ENCODE data around the gene ATP6V0C. TPM values are rescaled to one million over a fixed set of nuclear protein-coding genes. Genes with fewer than 3 reads are reported as not detected.

The ATP6V0C gene
- total RNA-seq, 1 donor from 2014 or later: 129 TPM

DNA sequence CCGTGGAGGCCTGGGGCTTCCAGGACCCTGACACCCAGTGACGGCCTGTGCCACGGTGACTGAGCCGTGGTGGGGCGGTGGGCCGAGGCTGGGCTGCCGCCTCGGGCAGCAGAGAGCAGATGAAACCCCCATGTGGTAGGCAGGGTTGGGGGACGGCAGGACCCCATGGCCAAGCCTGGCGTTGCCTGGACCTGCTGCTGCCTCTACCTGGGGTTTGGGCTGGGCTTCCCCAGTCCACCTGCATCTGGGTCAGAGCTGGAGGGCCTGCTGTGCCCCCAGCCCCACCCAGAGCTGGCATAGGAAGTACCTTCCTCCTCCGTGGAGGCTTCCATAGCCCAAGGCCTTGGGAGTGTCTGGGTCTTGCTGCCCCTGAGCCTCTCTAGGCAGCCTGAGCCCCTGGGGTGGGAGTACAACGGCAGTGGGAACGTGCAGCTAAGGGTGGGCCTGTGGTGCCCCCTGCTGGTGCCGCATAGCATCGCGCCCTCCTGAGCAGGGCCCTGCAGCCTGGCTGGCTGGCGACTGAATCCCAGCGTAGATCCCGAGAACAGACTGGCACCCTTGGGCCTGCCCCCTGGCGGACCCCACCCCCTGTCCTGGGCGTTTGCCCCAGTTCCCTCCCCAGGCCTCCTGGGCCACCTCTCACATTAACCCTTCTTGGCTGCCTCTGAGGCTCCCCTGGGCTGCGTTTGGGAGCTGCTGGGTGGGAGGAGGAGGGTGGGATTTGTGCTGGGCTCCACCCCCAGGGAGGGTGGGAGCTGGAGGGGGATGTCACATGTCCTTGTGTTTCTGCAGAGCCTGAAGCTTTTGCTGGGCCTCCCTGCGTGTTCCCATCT, 12.6 kb upstream of the ATP6V0C start:
- DNase-seq (peak; percentile 91), ATAC-seq (ENCODE audit: poor library complexity) (peak; percentile 83)
- intact Hi-C loops (cut with DNase I): loop anchor here (5.0 kb wide), 1 partner anchor 159 kb away; the partner anchor contains the start of gene ABCA3

DNA sequence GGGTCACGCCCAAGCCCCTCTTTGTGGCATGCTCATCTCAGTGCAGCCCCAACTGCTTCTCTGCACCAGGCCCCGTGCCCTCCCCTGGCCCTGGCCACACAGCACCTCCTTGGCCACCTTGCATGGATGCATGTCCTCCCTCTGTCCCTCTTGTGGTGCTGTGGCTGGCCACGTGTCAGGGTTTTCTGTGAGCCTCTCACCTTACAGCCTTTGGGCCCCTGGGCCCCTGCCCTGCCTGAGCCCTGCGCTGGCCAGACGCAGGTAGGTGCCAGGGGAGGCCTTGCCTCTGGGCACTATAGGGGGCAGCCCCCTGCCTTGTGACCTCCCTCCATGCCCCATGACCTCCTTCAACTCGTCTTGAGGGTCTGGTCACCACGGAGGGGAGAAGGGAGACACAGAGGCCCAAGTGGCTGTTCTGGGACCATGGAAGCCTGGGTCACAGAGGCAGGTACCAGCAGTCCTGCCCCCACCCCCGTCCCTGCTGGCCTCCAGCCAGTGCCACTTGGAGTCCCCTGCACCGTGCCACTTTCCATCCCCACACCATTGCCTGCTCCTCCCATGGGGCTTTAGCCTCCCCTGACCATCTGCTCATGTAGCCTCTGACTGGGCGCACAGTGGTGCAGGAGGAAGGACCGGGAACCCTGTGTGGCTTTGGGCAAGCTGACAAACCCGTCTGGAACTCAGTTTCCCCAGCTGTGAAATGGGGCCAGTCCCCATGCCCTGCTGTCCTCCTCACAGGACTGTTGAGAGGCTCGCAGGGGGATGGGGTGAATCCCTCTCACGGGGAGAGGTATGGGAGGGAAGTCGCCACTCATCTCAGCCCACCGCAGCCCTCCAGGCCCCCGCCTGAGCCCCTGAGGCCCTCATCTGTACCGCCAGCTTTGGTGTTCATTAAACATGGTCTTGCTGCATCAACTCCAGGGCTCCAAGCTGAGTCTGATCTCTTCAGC, 11.5 kb upstream of the ATP6V0C start:
- intact Hi-C loops (cut with DNase I): loop anchor here (5.0 kb wide), 1 partner anchor 160 kb away; the partner anchor contains the start of gene ABCA3
- DNase-seq (no peak), ATAC-seq (ENCODE audit: poor library complexity) (no peak)

DNA sequence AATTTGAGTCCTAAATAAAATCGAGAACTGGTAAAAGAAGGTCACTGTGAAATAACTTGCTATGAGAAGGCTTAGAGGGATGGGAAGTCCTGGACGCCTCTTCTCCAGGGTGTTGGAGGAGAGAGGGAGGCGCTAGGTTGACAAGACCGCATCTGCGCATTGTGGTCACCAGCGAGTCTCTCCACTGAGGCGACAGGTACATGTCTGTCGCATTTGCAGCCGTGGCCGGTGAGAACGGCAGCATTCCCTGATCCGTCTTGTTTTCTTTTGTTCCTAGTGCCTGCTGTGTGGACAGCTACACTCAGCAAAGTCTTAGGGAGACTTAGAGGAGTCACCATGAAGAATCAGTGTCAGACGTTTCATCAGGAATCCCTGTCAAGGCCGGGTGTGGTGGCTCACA, 8.1 kb upstream of the ATP6V0C start:
- ATAC-seq (ENCODE audit: poor library complexity) (no peak), DNase-seq (no peak)
- intact Hi-C loops (cut with DNase I): no loop called here

DNA sequence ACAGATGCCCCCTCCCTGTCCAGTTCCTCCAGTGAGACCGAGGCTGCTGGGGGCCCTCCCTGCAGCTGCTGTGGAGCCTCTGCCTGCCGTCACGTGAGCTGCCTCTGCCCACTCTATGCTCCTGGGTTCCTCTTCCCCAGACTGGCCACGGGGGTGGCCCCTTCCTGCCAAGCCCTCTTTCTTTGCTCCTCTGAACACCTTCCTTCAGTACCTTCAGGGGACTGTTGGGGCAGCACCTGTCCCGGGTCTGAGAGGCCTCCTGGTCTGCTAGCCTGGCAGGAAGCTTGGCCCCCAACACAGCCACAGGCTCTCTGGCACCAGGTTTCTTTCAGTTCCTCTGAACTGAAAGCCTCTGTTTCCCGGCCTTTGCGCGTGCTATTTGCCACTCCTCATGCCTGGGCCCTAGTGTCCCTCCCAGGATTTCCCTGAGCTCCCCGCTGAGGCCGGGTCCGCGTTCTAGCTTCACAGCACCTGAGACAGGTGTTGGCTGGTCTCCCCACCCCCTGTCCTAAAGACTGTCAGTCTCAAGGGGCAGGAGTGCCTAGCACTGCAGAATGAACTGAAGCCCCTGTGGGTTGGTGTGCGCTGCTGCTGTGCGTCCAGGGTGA, 6.6 kb upstream of the ATP6V0C start:
- ATAC-seq (ENCODE audit: poor library complexity) (peak; percentile 53), DNase-seq (peak; percentile 66)
- intact Hi-C loops (cut with DNase I): no loop called here

DNA sequence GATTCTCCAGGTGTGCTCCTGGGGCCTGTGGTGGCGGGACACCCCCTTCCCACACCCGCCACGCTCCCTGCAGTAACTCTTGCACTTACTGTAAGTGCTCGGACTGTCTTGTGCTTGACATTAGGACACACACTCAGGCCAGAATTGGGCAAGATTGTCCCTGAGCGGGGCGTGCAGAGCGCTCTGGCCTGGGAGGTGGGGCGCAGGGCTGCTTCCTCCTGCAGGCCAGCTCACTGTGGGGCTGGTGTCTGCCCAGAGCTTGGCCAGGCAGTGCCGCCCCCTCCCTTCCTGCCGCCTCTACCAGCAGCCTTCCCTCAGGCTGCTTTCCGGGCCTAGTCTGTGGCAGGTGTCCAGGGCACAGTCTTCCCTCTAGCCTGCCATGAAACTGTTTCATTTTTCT, 6.1 kb upstream of the ATP6V0C start:
- DNase-seq (peak; percentile 83), ATAC-seq (ENCODE audit: poor library complexity) (peak; percentile 46)
- intact Hi-C loops (cut with DNase I): no loop called here

DNA sequence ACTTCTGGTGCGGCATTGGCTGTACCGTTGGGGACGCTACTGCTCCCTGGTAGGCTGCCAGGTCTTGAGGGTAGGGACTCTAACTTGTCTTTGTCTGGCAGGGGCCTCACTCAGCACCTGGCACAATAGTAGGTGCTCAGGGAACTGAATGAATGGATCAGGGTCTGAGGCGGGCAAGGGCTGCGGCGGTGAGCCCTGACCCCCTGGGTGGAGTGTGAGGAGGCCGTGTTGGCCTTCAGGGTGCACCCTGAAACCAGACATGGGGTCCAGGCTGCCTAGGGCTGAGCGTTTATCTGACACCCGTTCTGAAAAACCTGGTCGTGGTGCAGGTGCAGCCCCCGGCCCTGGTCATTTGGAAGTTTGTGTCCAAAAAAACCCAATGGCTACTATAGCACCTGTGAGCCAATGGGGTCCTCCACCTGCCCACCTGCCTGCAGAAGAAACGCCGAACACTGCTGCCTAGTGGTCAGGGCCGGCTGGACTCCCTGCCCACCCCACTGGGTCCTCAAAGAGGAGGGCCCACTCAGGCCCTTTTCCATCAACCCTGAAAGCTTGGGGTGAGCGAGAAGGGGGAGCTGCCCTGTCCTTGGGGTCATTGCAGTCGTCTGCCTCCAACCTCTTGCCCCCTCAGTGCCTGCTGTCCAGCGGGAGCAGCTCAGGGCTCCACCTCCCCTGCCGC, 4.9 kb upstream of the ATP6V0C start:
- ATAC-seq (ENCODE audit: poor library complexity) (no peak), DNase-seq (no peak)
- intact Hi-C loops (cut with DNase I): no loop called here

DNA sequence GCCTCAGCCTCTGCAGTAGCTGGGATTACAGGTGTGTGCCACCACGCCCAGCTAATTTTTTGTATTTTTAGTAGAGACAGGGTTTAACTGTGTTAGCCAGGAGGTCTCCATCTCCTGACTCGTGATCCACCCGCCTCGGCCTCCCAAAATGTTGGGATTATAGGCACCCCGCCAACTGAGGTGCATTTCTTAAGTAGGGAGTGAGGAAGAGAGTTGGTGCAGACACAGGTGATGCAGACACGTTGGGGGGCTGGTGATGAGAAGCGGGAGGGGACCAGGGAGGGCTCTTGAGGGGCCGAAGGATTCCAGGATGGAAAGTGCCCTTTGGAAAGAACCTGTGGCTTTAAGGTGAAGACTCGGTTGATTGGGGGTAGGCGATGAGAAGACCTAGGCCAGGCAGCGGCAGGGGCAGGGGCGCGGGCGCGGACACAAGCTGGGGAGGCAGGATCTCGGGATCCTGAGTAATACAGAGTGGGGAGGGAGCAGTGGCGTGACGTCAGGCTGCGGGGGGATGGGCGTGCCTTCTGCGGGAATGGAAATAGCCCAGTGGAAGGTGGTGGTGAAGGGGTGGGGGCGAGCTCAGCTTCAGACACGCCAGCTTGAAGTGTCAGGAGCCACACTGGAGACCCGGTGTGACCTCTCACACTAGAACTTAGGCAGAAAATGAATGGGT, 2.5 kb upstream of the ATP6V0C start:
- ATAC-seq (ENCODE audit: poor library complexity) (no peak), DNase-seq (peak; percentile 80)
- intact Hi-C loops (cut with DNase I): no loop called here

DNA sequence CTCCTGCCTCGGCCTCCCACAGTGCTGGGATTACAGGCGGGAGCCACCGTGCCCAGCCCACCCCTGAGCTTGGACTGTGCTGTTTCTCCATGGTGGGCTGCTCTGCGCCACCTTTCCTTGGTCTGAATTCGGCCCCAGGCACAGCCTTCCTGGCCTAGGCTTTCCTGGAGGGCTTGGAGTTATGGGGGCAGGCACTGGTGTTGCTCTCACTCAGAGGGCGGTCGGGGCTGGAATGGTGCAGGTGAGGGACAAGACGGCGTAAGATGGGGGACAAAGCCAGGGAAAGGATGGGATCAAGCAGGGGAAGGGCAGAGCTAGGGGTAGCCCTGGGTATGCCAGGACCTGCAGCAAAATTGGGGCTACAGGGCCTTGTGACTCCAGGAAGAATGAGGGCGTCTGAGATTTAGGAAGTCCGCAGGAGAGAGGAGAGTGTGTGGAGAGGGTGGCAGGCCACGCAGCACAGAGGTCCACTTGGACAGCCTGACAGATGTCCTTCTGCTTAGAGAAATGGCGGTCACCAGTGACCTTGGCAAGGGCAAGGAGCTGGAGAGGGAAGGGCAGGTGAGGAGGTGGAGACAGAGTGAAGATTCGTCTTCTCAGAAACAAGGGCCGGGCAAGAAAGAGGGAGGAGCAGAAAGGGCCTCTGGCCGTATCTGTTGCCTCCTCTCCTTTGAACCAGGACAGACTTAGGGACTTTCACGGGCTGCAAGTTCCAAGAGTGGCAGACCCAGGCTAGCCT, 1.6 kb upstream of the ATP6V0C start:
- no peak for DNase-seq
- intact Hi-C loops (cut with DNase I): no loop called here
- ATAC-seq (ENCODE audit: poor library complexity): no peak

DNA sequence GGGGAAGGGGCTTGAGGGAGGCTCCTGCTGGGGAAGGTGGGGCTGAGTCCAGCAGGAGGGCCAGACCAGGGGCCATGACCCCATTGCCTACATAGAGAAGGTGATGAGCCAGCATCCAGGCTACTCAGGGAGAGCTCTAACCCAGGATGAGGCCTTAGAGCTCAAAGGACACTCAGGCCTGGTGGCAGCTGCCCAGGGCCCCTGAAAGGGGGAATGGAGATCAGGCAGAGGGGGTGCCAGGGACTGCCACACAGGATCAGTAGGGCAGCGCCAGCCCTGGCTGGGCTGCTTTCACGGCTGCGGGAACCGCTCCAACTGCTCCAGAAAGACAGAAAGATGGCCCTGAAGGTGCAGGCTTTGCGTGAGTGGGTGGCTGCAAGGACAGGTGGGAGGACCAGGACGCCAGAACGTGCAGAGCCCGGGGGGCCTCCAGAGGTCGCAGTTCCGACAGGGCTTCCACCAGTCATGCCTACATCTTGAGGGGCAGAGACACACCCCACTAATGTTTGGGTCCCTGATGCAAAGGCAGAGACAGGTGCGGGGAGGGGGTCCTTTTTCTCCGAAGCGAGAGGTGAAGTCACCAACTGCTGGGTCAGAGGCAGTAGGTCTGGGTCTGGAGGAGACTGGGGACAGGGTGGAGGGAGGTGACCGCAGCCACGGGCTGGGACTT, 882 bp upstream of the ATP6V0C start:
- ATAC-seq (ENCODE audit: poor library complexity): no peak
- DNase-seq: peak; percentile 44
- intact Hi-C loops (cut with DNase I): no loop called here

DNA sequence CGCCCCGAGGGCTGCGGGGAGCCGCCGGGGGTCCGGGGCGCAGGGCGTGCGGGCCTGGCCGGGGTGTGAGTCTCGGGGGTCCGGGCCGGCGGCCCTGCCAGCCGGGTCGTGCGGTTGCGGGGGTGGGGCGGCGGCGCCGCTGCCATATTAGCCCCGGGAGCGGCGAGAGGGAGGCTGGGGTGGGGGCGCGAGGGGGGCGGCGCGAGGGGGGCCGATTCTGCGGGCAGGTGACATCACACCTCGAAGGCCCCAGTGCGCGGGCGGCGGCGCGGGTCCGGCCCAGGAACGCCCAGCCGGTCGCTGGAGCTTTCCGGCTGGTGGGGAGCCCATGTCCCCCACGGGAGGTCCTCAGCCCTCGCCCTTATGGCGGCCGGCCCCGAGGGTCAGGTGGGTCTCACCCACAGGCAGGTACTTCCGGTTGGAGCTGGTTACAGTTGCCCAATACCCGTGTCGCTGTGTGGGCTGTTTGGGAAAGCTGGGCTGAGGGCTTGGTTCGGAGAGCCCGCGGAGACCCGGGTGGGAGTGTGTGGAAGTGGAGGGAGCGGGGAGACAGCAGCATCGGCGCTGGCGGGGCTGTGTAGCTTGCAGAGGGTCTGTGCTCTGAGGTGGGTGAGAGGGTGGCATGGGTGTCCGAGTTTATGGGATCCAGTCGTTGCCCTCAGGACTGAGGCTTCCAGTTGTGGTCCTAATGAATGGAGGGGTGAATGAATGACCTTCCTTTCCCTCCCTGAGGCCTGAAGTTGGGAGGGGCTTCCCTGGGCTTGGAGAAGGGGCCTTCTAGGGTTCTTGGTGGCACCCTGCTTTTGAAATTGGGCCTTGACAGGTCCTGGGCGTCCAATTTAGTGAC, 804 bp downstream of the ATP6V0C start:
- ATAC-seq (ENCODE audit: poor library complexity) (no peak), DNase-seq (no peak)
- intact Hi-C loops (cut with DNase I): no loop called here

DNA sequence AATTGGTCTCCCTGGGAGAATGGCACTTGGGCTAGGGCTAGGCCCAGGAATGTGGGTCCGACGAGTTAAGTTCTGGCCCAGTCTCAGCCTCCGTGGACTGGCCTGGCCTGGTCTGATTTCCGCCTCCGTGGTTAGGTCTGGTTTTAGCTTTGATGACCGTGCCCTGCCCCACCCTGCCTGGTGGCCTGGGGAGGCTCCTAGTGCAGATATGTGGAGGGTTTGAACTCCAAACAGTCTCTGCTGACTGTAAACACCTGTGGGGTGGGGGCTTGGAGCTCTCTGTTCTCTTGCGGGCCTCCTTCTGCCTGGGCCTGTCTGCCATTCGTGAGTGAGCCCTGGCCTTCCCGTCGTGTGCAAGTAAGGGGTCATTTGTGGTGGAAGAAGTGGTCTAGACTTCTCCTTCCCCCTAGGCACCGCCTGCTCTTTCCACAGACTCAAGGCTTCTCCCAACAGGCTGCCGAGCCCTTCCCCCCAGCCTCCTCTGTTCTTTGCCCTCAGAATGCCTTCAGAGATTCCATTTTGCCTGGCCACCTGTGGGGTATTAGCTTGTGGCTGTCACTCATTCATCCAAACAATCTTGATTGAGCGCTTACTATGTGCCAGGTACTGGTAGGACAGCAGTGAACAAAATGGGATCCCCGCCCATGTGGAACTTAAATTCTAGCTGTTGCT, 1.6 kb downstream of the ATP6V0C start:
- intact Hi-C loops (cut with DNase I): no loop called here
- ATAC-seq (ENCODE audit: poor library complexity): no peak
- peak; percentile 44 for DNase-seq

DNA sequence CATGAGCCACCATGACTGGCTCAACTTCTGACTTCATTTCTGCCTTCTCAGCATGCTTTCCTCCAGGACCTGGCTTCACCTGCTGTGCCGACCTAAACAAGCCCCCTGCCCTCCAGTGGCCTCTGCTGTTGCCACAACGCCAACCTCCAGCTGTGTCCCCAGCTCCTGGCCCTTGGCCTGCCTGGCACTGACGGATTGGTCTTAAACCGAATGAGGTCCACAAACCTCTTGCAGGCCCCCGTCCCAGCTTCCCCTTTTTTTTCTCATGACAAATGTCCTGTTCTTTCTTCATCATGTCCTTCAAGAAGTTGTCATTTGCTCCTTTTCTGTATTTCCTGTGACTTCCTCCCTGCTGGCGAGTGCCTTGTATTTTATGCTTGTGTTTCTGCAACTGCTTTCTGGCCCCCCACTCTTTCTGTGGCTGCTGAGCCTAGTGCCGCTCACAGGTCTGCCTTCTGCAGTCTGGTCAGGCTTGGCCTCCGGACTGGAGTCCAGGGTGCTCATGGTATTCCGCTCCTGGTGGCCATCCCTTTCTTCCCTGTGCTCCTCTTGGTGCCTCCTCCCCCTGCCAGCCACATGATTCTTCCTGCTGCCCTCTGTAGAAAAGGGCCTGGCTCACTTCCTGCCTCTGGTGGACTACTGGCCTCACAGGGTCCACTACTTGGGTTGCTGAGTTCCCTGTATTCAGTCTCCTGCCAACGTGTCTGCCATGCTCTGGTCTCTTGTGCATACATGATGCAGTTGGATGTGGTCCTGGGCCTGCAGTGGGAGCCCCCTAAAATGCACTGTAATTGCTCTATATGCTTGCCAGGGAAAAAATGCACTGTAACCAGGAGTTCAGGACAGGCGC, 2.9 kb downstream of the ATP6V0C start:
- DNase-seq: peak; percentile 67
- intact Hi-C loops (cut with DNase I): no loop called here
- no peak for ATAC-seq (ENCODE audit: poor library complexity)

DNA sequence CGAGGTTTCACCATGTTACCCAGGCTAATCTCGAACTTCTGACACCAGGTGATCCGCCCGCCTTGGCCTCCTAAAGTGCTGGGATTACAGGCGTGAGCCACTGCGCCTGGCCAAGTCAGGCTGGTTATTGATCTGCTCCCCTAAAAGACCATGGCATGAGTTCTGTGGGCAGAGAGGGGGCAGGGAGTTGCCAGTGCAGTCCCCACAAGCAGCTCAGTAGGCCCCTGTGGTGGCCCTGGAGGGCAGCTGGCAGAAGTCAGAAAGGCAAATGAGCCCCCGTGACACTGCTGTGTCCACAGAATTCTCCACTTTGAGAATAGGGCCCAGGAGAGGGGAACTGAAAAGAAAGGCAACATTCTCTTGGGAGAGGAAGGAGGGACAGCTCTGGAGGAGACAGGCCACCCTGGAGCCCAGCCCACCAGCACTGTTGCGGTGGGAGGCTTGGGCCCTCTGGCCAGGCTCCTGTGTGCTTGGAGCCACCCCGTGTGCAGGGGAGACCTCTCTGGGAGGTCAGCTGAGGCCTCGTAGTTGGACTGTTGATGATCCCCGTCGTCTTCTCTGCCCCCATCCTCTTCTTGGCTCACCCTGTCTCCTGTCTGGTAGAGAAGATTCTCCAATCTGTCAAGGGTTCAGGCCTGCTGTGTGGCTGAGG, 4.3 kb downstream of the ATP6V0C start:
- DNase-seq (no peak), ATAC-seq (ENCODE audit: poor library complexity) (no peak)
- intact Hi-C loops (cut with DNase I): no loop called here
